K562 (cell line): ENCODE results near the gene KIF9. TPM values are rescaled to one million over a fixed set of nuclear protein-coding genes. Genes with fewer than 3 reads are reported as not detected.
A peak's percentile ranks its signal among the peaks of the same experiment; 100 is the strongest.

Source experiments
- BDP1 ChIP-seq: IDR thresholded peaks from 3 replicates; pipeline ENCODE4 v1.6.1; 2011; ENCODE audit not compliant: insufficient read length, insufficient read depth
- FOXK2 ChIP-seq, 2 experiments: fragments of 450-650 bp; IDR thresholded peaks in 1 of 2; conservative IDR thresholded peaks in 1 of 2; 2 replicates each; pipeline ENCODE4 v1.6.1; 2016; ENCODE audit warnings: low read depth in 2 of 2, mild to moderate bottlenecking in 1 of 2
- GABPA ChIP-seq: fragments of 200-800 bp; sonication (Bioruptor generic); conservative IDR thresholded peaks from 2 replicates; pipeline ENCODE4 v1.6.1; 2016; ENCODE audit warnings: low read depth, missing genetic modification characterization, missing compliant biosample characterization
- HEY1 ChIP-seq: fragments of 250-450 bp; sonication (Bioruptor Pico); IDR thresholded peaks from 2 replicates; pipeline ENCODE4 v1.5.0; 2020; ENCODE audit warnings: mild to moderate bottlenecking, moderate library complexity, borderline replicate concordance
- KDM4B ChIP-seq, 2 experiments: fragments of 450-650 bp in 1 of 2; sonication (generic) in 1 of 2; IDR thresholded peaks; 2 replicates each; pipeline ENCODE4 v1.6.1; 2016 to 2017; ENCODE audit warnings: borderline replicate concordance in 2 of 2, antibody characterized with exemption in 1 of 2, low read depth in 1 of 2, mild to moderate bottlenecking in 1 of 2
- MCM5 ChIP-seq: fragments of 450-650 bp; IDR thresholded peaks from 2 replicates; pipeline ENCODE4 v1.6.1; 2016; ENCODE audit warnings: low read depth
- MECOM ChIP-seq: fragments of 250-450 bp; sonication (Bioruptor Pico); IDR thresholded peaks from 2 replicates; pipeline ENCODE4 v1.8.0; 2022; ENCODE audit warnings: inconsistent platforms
- MEF2D ChIP-seq: conservative IDR thresholded peaks from 2 replicates; pipeline ENCODE4 v1.6.1; 2016; ENCODE audit warnings: low read depth, missing genetic modification characterization, missing compliant biosample characterization
- NONO ChIP-seq, 2 experiments: fragments of 200-400 bp in 1 of 2; fragments of 450-650 bp in 1 of 2; formaldehyde crosslinking in 1 of 2; IDR thresholded peaks; 2 replicates each; pipeline ENCODE4 v1.6.1; 2017; ENCODE audit warnings: low read depth in 2 of 2, mild to moderate bottlenecking in 2 of 2, moderate library complexity in 2 of 2, low read length in 1 of 2
- NR1H2 ChIP-seq: sonication (generic); formaldehyde crosslinking; IDR thresholded peaks from 2 replicates; pipeline ENCODE4 v1.4.0; 2020; ENCODE audit warnings: mild to moderate bottlenecking, missing genetic modification reagents
- PYGO2 ChIP-seq: fragments of 450-650 bp; IDR thresholded peaks from 2 replicates; pipeline ENCODE4 v1.6.1; 2016; ENCODE audit warnings: mild to moderate bottlenecking, missing genetic modification characterization, moderate library complexity, missing compliant biosample characterization
- RAD21 ChIP-seq, 2 experiments: fragments of 250-450 bp in 1 of 2; fragments of 450-650 bp in 1 of 2; sonication (Bioruptor Pico) in 1 of 2; formaldehyde crosslinking in 1 of 2; IDR thresholded peaks in 1 of 2; conservative IDR thresholded peaks in 1 of 2; 2 replicates each; pipeline versions ENCODE4 v1.4.0 to v1.8.0; 2020 to 2022; ENCODE audit warnings: mild to moderate bottlenecking in 2 of 2, moderate library complexity in 1 of 2
- RB1 ChIP-seq: fragments of 450-650 bp; IDR thresholded peaks from 2 replicates; pipeline ENCODE4 v1.6.1; 2017; ENCODE audit warnings: low read depth, mild to moderate bottlenecking
- RBM39 ChIP-seq: fragments of 200-400 bp; formaldehyde crosslinking; optimal IDR thresholded peaks from 2 replicates; pipeline ENCODE3; 2018; ENCODE audit warnings: low read depth, low read length
- SETDB1 ChIP-seq: IDR thresholded peaks from one replicate; pipeline ENCODE4 v1.6.1; 2012; ENCODE audit warnings: low read length, control low read depth, inconsistent platforms
- SMAD3 ChIP-seq: fragments of 450-650 bp; formaldehyde crosslinking; conservative IDR thresholded peaks from 2 replicates; pipeline ENCODE4 v1.4.0; 2020; ENCODE audit warnings: mild to moderate bottlenecking
- ZC3H11A ChIP-seq: IDR thresholded peaks from 2 replicates; pipeline ENCODE4 v1.6.1; 2012; ENCODE audit warnings: low read depth, low read length, improper control_type of control experiment
- ZNF133 ChIP-seq: fragments of 250-450 bp; sonication (Bioruptor Pico); IDR thresholded peaks from 2 replicates; pipeline ENCODE4 v1.4.0; 2020; ENCODE audit warnings: mild to moderate bottlenecking
- ZNF197 ChIP-seq: fragments of 200-800 bp; sonication (Bioruptor generic); IDR thresholded peaks from 2 replicates; pipeline ENCODE4 v1.6.1; 2016; ENCODE audit warnings: low read depth, missing genetic modification characterization, missing compliant biosample characterization
- ZNF589 ChIP-seq: fragments of 200-800 bp; sonication (Bioruptor generic); IDR thresholded peaks from 2 replicates; pipeline ENCODE4 v1.6.1; 2016; ENCODE audit warnings: low read depth, missing genetic modification characterization, missing compliant biosample characterization
- polyA plus RNA-seq, 8 experiments: library from polyadenylated mRNA; depleted of rRNA in 4 of 8; stranded (reverse) in 5 of 8; unstranded in 3 of 8; fragments of >200 nt; fragmentation: Nextera tagmentation in 2 of 8; fragmentation: Illumina TruSeq in 1 of 8; extraction: Ambion mirVana in 2 of 8; extraction: Trizol in 1 of 8; gene quantifications; 2 replicates each; pipeline versions ENCODE4 v1.2.1 to v1.2.3, GENCODE V29; 2011 to 2014; ENCODE audit warnings: inconsistent platforms in 1 of 8, missing spikeins in 1 of 8
- total RNA-seq, 7 experiments: library from RNA; depleted of rRNA in 6 of 7; stranded (reverse); fragments of >200 nt in 6 of 7; fragmentation: Illumina TruSeq in 2 of 7; extraction: Trizol in 2 of 7; gene quantifications; 2 replicates each; pipeline versions ENCODE4 v1.2.1 to v1.2.3, GENCODE V29; 2011 to 2021; ENCODE audit warnings: low replicate concordance in 1 of 7
- TF ChIP-seq, protein P1 (sequence below), 3 experiments: IDR thresholded peaks in 2 of 3; conservative IDR thresholded peaks in 1 of 3; 2 replicates each; pipeline ENCODE4 v1.5.1; 2011 to 2012; ENCODE audit warnings: low read length in 3 of 3, mild to moderate bottlenecking in 3 of 3, control low read depth in 2 of 3, improper control_type of control experiment in 1 of 3, inconsistent platforms in 1 of 3, low read depth in 1 of 3, mixed read lengths in 1 of 3, moderate library complexity in 1 of 3; ENCODE audit not compliant: insufficient read depth in 2 of 3
- TF ChIP-seq, protein P2 (sequence below), 3 experiments: fragments of 200-800 bp in 1 of 3; sonication (Bioruptor generic) in 1 of 3; sonication (generic) in 1 of 3; formaldehyde crosslinking in 1 of 3; IDR thresholded peaks; 2 replicates each; pipeline versions ENCODE4 v1.6.1 to v1.8.0; 2016 to 2022; ENCODE audit warnings: mild to moderate bottlenecking in 2 of 3, missing compliant biosample characterization in 2 of 3, missing genetic modification characterization in 2 of 3, missing genetic modification reagents in 1 of 3
- TF ChIP-seq, protein P3 (sequence below): fragments of 250-450 bp; sonication (Bioruptor Pico); IDR thresholded peaks from 2 replicates; pipeline ENCODE4 v1.8.0; 2021; ENCODE audit warnings: borderline replicate concordance, mild to moderate bottlenecking, moderate library complexity; ENCODE audit not compliant: poor library complexity, severe bottlenecking
- TF ChIP-seq, protein P4 (sequence below): fragments of 450-650 bp; IDR thresholded peaks from 2 replicates; pipeline ENCODE4 v1.6.1; 2016; ENCODE audit warnings: low read depth, mild to moderate bottlenecking, moderate library complexity

Gene KIF9
- total and polyA plus RNA-seq, 9 of the 15 experiments (the other 6 are each of a cell fraction or from before 2014, with no cell fraction given): 16.9 to 56.9 (median 25.0) TPM

DNA sequence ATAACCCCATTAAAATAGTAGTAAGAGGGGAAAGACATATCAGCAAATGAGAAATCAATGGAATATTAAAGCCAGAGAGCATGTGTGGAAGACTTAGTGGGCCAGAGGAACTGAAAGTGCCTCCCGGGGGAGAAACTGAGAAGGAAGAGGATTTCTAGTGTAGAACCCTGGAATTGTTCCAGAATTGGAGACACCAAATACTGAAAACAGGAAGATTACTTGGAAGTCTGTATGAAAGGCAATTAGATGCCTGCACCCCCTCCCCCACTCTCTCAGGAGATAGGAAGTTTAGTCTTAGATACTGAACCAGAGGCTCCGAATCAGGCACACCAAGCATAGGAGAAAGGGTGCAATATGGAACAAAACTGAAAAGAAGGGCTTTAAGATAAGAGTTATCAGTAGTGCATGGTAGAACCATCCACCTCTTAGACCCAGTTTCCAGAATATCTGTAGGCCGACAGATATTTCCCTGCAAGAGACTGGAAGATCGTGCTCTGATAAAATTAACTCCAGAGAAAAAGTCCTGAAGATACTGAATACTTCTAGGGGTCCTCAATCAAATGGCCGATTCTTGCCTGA is 32.6 kb upstream of the KIF9 start (continued):
- TF ChIP-seq, protein P1, sequence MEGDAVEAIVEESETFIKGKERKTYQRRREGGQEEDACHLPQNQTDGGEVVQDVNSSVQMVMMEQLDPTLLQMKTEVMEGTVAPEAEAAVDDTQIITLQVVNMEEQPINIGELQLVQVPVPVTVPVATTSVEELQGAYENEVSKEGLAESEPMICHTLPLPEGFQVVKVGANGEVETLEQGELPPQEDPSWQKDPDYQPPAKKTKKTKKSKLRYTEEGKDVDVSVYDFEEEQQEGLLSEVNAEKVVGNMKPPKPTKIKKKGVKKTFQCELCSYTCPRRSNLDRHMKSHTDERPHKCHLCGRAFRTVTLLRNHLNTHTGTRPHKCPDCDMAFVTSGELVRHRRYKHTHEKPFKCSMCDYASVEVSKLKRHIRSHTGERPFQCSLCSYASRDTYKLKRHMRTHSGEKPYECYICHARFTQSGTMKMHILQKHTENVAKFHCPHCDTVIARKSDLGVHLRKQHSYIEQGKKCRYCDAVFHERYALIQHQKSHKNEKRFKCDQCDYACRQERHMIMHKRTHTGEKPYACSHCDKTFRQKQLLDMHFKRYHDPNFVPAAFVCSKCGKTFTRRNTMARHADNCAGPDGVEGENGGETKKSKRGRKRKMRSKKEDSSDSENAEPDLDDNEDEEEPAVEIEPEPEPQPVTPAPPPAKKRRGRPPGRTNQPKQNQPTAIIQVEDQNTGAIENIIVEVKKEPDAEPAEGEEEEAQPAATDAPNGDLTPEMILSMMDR (IDR thresholded peaks at IDR 0.05 in 2 of 3, conservative IDR thresholded peaks at IDR 0.05 in 1 of 3; ENCODE audit: insufficient read depth in 2 of 3, low read depth in 1 of 3, low read length in 3 of 3): no peak
- TF ChIP-seq NR1H2 (no peak), SMAD3 (CRISPR knock-in tag) (no peak), MCM5 (no peak), PYGO2 (peak; percentile 65), KDM4B (IDR thresholded peaks at IDR 0.05; ENCODE audit: borderline replicate concordance in 2 of 2, low read depth in 1 of 2) (no peak), RAD21 (CRISPR knock-in tag; conservative IDR thresholded peaks at IDR 0.05 in 1 of 2, IDR thresholded peaks at IDR 0.05 in 1 of 2) (peak; percentile 19 to 38; a peak in 3 of 4 replicates), ZNF133 (no peak), GABPA (tag) (no peak), MECOM (CRISPR knock-in tag) (peak; percentile 6; the same call in 1 of the 2 replicates), FOXK2 (conservative IDR thresholded peaks at IDR 0.05 in 1 of 2, IDR thresholded peaks at IDR 0.05 in 1 of 2; ENCODE audit: low read depth in 2 of 2) (no peak; a peak in 1 of 4 replicates), ZNF197 (CRISPR knock-in tag) (peak; percentile 94), RB1 (peak; percentile 63; the same call in 1 of the 2 replicates), RBM39 (no peak), ZNF589 (CRISPR knock-in tag) (0 out of 2 replicates have a peak, but pooled peaks have one; percentile 68), HEY1 (CRISPR knock-in tag) (peak; percentile 83; the same call in 1 of the 2 replicates), BDP1 (no peak), MEF2D (tag) (no peak), ZC3H11A (no peak), SETDB1 (no peak), NONO (IDR thresholded peaks at IDR 0.05; ENCODE audit: low read depth in 2 of 2, low read length in 1 of 2) (0 out of 4 replicates have a peak, but pooled peaks of 1 of the 2 experiments have one; percentile 65)
- TF ChIP-seq, protein P2, sequence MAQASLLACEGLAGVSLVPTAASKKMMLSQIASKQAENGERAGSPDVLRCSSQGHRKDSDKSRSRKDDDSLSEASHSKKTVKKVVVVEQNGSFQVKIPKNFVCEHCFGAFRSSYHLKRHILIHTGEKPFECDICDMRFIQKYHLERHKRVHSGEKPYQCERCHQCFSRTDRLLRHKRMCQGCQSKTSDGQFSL (CRISPR knock-in tag; IDR thresholded peaks at IDR 0.05): no peak
- TF ChIP-seq, protein P2 (tag; IDR thresholded peaks at IDR 0.05): no peak
- TF ChIP-seq, protein P3, sequence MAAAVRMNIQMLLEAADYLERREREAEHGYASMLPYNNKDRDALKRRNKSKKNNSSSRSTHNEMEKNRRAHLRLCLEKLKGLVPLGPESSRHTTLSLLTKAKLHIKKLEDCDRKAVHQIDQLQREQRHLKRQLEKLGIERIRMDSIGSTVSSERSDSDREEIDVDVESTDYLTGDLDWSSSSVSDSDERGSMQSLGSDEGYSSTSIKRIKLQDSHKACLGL (CRISPR knock-in tag): no peak
- TF ChIP-seq, protein P4, sequence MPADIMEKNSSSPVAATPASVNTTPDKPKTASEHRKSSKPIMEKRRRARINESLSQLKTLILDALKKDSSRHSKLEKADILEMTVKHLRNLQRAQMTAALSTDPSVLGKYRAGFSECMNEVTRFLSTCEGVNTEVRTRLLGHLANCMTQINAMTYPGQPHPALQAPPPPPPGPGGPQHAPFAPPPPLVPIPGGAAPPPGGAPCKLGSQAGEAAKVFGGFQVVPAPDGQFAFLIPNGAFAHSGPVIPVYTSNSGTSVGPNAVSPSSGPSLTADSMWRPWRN: peak; percentile 73
